HG03139 (cell line): ENCODE measurements around the gene GSTM3.
"Not testable (repeated sequence)": the region's sequence is repeated elsewhere in the genome, so short reads cannot be mapped to it uniquely, and the experiment has no call there.

Source experiments
- ATAC-seq: cut with Tn5 transposase; IDR thresholded peaks from one replicate; pipeline ENCODE4 v1.9.1; 2021; ENCODE audit not compliant: unreplicated experiment

The GSTM3 gene

DNA sequence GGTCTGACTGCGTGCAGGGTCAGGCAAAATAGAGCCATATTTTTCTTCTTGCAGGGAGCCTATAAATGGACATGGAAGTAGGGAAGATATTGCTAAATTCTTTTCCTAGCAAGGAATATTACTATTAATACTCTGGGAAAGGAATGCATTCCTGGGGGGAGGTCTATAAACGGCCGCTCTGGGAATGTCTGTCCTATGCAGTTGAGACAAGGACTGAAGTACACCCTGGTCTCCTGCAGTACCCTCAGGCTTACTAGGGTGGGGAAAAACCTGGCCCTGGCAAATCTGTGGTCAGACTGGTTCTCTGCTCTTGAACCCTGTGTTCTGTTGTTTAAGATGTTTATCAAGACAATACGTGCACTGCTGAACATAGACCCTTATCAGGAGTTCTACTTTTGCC is 31.9 kb downstream of the GSTM3 start:
- ATAC-seq, result not testable (repeated sequence)

DNA sequence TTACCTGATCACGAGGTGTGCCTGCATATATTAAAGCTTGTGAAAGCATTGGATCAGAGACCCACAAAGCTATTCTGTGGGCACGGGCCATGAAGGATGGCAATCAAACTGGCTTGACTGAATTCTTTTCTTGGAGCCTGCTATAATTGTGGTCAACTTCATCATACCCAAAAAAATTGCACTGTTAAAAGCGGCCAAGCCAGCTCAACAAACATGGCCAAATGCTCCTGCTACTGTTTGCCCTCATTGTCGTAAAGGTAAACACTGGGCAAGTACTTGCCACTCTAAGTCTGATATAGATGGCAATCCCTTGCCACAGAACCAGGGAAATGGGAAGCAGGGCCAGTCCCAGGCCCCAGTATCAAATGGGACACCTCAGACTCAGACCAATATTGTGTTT is 35.4 kb downstream of the GSTM3 start:
- ATAC-seq, result no peak

DNA sequence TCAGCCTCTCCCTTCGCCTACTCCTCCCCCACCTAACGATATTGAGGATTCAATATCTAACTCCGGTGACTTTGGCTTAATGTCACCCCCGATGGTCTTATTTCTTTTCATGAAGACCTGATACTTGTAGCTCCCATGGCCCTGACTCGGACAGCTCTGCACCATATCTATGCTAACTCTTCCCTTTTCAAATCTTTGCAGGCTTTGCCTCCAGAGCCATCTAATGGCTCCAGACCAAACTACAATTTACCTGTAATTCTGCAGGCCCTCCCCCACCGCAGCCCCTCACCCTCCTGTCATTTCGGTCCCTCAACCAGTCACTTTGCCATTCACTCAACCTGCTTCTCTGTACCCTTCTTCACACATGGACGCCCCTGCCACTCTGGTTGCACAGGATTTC is 36.7 kb downstream of the GSTM3 start:
- ATAC-seq, result no peak

DNA sequence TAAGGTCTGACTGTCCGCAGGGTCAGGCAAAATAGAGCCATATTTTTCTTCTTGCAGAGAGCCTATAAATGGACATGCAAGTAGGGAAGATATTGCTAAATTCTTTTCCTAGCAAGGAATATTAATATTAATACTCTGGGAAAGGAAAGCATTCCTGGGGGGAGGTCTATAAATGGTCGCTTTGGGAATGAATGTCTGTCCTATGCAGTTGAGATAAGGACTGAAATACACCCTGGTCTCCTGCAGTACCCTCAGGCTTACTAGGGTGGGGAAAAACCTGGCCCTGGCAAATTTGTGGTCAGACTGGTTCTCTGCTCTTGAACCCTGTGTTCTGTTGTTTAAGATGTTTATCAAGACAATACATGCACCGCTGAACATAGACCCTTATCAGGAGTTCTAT is 37.9 kb downstream of the GSTM3 start:
- ATAC-seq, result not testable (repeated sequence)

DNA sequence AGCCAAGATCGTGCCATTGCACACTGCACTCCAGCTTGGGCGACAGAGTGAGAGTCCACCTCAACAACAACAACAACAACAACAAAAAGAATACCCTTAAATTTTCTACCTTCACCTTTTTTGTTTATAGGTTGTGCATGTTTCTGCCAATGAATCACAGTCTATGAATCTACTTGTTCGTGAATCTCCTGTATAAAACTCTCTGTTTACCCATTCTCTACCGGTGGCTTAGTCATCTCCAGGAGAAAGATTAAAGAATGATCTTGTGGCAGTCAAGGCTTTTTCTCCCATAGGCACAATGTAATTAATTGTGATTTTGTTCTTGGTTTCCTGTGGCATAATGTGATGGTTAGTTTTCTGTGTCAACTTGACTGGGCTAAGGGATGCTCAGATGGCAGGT is 43.0 kb downstream of the GSTM3 start:
- not testable (repeated sequence) for ATAC-seq

DNA sequence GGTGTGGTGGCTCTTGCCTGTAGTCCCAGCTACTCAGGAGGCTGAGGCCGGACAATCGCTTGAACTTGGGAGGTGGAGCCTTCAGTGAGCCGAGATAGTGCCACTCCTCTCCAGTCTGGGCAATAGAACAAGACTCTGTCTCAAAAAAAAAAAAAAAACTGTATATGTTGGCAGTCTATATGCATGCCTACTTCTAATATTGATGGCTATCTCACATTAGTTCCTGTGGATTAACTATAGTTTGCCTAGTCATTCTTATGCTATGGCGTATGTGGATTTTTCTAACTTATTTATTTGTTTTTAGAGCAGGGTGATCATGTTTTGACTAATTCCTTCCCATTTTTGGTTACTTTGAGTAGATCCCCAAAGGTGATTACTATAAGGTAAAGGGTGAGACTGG is 43.8 kb downstream of the GSTM3 start:
- no peak for ATAC-seq

DNA sequence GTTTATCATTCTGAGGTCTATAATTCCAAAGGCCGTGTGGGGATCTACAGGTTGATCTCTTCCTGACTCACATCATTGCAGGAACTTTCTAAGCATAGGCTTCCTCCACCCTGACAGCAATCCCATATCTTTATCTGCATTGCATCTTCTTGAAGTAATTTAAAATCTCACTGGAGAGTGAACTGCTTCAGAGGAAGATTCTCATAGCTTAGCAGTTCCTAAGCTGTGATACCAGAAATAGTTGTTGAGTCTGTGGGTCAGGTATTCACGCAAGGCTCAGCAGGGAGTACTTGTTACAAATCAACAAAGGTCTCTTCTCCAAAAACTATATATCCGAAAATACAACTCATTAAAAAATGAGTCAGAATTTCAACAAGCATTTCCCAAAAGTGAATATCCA is 45.7 kb downstream of the GSTM3 start:
- not testable (repeated sequence) for ATAC-seq

DNA sequence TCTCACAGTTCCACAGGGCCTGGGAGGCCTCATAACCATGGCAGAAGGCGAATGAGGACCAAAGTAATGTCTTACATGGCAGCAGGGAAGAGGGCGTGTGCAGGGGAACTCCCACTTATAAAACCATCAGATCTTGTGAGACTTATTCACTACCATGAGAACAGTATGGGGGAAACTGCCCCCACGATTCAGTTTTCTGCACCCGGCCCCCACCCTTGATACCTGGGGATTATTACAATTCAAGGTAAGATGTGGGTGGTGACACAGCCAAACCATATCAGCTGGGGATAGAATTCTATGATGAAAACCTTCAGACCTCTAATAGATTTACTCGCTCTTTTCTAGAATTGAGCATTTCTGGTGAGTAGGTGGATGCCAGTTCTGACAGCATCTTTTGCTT is 46.4 kb downstream of the GSTM3 start:
- ATAC-seq, result not testable (repeated sequence)

DNA sequence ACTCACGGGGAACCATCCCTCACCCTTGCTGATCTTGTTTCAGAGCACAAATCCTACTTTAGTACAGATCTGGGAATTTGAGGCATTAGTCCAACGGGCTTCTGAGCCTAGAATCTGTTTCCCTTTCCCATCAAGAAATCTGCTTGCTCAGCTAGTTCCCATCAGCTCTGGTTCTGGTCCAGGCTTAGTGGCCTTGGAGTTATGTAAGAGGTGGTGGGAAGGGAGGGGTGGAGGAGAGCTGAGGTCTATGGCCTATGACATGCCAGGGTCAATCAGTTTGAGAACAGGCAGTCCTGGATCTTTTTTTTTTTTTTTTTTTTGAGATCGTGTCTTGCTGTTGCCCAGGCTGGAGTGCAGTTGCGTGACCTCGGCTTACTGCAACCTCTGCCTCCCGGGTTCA is 49.1 kb downstream of the GSTM3 start:
- ATAC-seq, result no peak

DNA sequence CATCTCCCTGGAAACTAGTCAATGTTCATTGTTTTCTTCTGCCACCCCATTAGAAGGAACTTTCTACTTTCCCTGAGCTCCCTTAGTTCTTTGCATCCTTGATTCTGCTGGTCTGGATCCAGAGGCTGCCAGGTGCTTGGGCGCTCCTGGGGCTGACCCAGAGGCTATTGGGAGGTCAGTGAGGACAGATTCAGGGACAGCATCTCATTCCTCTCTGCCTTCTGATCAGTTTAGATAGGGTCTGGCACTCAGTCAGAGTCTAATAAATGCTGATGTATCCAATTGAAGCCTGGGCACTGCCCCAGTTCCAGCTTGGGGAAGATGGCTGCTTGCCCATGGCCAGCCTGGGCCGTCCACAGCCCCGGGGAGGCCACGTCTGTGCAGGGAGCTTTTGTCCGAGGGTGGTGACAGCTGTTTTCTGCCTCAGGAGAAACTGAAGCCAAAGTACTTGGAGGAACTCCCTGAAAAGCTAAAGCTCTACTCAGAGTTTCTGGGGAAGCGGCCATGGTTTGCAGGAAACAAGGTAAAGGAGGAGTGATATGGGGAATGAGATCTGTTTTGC is 50.9 kb downstream of the GSTM3 start:
- no peak for ATAC-seq

DNA sequence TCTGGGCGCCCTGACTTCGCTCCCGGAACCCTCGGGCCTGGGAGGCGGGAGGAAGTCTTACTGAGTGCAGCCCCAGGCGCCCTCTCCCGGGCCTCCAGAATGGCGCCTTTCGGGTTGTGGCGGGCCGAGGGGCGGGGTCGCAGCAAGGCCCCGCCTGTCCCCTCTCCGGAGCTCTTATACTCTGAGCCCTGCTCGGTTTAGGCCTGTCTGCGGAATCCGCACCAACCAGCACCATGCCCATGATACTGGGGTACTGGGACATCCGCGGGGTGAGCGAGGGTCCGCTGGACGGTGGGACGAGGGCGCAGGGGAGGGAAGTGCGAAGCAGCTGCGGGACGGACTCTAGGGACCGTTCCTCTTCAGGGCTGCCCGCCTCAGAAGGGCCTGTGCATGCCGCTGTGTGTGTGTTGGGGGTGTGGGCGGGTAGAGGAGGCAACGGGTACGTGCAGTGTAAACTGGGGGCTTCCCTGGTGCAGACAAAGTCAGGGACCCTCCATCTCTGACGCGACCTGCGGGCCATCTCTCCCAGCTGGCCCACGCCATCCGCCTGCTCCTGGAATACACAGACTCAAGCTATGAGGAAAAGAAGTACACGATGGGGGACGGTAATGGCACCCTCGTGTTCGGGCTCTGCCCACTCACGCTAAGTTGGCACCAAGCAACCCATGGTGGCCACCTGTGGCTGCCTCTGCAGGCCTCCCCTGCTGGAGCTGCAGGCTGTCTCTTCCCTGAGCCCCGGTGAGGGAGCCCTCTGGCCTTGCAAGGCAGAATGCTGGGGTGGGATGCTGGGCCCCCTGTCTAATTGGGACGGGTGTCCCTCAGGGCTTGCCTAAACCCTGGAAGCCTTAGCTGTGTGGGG is 53.0 kb downstream of the GSTM3 start, which contains the start of gene GSTM1:
Gene GSTM1 (plus strand): TSS at position 177 of the 859 bp plus-strand sequence. CDS start 57 bp downstream, at position 234.
- ATAC-seq, result peak; percentile 97

DNA sequence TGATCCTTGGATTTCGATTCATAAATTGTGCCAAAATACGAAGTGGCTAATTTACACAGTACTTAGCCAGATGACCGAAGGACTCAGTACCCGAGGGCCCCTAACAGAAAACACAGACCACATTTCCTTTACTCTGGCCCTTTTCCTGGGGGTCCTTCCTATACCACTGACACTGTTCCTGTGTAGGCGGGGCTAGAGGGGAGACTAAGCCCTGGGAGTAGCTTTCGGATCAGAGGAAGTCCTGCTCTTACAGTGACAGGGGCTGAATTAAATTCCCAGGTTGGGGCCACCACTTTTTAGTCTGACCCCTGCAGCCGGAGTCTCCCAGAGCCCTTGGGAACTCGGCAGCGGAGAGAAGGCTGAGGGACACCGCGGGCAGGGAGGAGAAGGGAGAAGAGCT is 53.7 kb downstream of the GSTM3 start:
- ATAC-seq, result not testable (repeated sequence)

DNA sequence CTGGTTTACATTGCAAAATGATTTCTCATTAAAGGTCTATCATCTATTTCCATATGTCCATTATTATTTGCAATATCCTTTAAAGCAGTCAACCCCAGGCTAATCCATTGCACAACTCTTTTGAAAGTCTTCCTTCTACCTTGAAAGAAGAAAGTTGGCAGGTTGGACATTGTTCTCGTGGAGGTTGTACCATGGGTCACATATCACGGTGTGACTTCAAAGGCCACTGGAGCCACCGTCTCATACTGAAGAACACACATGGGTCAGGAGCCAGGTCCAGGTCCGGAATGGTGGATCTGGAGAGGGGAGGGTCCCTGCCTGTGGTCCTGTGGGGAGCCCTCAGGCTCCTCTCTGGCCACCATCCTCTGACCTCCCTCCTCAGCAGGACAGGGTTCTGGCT is 54.9 kb downstream of the GSTM3 start:
- ATAC-seq, result not testable (repeated sequence)

DNA sequence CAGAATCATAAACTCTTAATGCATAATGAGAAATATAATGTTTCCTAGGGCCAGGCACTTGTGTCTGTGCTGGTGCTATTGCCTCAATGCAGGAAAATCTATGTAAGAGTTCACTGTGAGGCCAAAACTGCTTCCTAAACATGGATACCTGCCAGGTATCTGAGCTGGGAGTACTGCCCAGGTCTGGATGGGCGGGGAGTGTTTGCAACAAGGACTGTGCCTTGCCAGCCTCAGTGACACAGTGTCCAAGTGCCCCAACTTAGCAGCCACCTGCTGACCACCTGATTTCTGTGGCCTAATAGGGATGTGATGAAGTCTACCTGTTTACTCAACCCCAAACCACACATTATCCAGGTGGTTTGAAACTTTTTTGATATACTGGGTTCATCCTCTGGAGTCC is 55.4 kb downstream of the GSTM3 start:
- not testable (repeated sequence) for ATAC-seq

DNA sequence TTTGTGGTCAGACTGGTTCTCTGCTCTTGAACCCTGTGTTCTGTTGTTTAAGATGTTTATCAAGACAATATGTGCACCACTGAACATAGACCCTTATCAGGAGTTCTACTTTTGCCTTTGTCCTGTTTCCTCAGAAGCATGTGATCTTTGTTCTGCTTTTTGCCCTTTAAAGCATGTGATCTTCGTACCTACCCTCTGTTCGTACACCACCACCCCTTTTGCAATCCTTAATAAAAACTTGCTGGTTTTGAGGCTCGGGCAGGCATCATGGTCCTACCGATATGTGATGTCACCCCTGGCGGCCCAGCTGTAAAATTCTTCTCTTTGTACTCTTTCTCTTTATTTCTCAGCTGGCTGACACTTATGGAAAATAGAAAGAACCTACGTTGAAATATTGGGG is 56.1 kb downstream of the GSTM3 start:
- ATAC-seq, result not testable (repeated sequence)
